ENCODE results near the gene S100A2. TPM values are rescaled to one million over a fixed set of nuclear protein-coding genes. Genes with fewer than 3 reads are reported as not detected.

Gene S100A2
- total RNA-seq, 1 donor, result 3.3 TPM

DNA sequence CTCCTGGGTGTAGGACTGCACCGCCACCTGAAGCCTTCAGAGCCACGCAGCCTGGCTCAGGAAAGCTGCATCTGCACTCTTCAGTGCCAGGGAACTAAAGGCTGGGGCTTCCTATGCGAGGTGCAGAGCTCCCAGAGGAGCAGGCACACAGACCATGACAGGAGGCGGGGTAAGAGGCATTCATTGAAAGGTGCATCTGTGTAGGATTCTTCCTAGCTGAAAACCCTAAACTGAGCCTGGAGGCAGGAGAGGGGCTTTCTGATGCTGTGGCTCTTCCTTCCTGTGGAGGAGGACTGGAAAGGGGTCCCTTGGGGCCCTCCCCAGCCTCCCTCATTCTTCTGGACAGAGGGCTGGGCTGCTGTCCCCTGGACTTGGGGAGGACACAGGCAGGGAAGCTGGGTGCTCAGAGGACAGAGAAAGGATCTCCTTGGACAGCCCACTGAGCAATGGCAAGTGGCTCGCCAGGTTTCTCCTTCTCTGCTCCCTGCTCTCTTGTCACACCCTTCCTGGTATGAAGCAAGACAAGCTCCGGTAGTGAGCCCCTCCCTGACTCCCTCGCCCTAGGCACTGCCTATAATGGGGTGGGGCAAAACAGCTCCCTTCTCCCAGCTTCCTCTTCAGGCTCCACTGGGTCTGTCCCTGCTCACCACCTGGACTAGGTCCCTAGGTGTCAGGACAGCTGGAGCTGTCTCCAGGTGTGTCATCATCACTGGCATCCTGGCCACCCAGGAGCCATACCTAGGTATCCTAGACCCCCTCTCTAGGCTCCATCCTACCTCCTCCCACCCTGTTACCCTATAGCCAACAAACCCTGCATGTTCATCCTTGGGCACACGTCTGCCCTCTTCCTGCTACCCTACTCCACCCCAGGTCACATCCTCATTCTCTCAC lies 49.9 kb downstream of the S100A2 start:
- TF ChIP-seq, protein P1, sequence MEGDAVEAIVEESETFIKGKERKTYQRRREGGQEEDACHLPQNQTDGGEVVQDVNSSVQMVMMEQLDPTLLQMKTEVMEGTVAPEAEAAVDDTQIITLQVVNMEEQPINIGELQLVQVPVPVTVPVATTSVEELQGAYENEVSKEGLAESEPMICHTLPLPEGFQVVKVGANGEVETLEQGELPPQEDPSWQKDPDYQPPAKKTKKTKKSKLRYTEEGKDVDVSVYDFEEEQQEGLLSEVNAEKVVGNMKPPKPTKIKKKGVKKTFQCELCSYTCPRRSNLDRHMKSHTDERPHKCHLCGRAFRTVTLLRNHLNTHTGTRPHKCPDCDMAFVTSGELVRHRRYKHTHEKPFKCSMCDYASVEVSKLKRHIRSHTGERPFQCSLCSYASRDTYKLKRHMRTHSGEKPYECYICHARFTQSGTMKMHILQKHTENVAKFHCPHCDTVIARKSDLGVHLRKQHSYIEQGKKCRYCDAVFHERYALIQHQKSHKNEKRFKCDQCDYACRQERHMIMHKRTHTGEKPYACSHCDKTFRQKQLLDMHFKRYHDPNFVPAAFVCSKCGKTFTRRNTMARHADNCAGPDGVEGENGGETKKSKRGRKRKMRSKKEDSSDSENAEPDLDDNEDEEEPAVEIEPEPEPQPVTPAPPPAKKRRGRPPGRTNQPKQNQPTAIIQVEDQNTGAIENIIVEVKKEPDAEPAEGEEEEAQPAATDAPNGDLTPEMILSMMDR (IDR thresholded peaks at IDR 0.05; ENCODE audit: insufficient read depth, low read length), result no peak
- no peak overlapping the region for H3K4me3 ChIP-seq (ENCODE audit: low read depth, low read length)
- DNase-seq (ENCODE audit: low read depth), result no peak

DNA sequence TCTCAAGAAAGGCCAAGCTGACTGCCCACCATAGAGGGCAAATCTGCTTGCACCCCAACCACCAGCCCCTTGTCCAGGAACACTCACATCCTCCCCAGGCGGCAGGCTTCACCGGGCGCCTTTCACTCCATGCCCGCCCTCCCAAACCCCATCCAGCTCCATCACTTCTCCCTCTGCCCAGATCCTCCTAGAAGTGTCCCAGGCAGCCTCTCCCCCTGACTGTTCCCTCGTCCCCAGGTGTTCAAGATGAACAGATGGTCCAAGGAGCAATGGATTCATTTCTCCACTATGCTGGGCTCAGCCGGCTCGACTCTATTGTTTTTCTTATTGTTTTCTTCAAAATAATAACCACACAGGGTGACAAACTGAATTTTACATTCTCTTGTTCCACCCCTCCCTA lies 52.0 kb downstream of the S100A2 start:
- no peak overlapping the region for H3K4me3 ChIP-seq (ENCODE audit: low read depth, low read length)

DNA sequence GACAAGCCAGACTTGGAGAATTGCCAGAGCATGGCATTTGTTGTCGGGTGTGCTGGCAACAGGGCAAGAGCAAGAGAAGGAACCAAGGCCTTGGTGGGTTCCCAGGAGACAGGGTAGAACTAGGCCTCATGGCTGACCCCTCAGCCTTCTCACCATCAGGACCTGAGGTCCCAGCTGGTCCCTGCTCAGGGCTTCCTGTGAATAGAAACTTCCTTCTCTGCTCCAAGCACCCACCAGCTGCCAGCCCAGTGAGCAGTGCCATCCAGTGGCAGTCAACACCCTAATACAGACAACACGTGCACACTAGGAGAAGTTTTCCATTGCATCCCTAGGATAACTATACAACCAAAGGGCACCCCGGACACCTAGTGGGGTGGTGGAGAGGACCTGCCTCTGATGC lies 52.6 kb downstream of the S100A2 start:
- no peak overlapping the region for H3K4me3 ChIP-seq (ENCODE audit: low read depth, low read length)
- no peak for DNase-seq (ENCODE audit: low read depth)
- TF ChIP-seq, protein P1 (IDR thresholded peaks at IDR 0.05; ENCODE audit: insufficient read depth, low read length), result no peak

More for the DNA sequence above, 52.0 kb downstream of the S100A2 start:
- TF ChIP-seq, protein P1 (IDR thresholded peaks at IDR 0.05; ENCODE audit: insufficient read depth, low read length), result no peak
- DNase-seq (ENCODE audit: low read depth), result no peak

Other genes starting within 250 kb of the S100A2 start
- gene PGLYRP4, start 217.0 kb downstream of the S100A2 start, total RNA-seq (ENCODE audit: low replicate concordance), result not detected in 2 replicates
- not detected in 2 replicates for gene S100A9, start 208.0 kb downstream of the S100A2 start, total RNA-seq (ENCODE audit: low replicate concordance)
- not detected in 2 replicates for gene S100A12, start 190.2 kb downstream of the S100A2 start, total RNA-seq (ENCODE audit: low replicate concordance)
- gene S100A8, start 174.8 kb downstream of the S100A2 start, total RNA-seq (ENCODE audit: low replicate concordance), result not detected in 2 replicates
- gene S100A7A, start 149.3 kb downstream of the S100A2 start, total RNA-seq (ENCODE audit: low replicate concordance), result not detected in 2 replicates
- not detected in 2 replicates for gene S100A7, start 105.2 kb downstream of the S100A2 start, total RNA-seq (ENCODE audit: low replicate concordance)
- gene S100A6, start 29.9 kb downstream of the S100A2 start, total RNA-seq (ENCODE audit: low replicate concordance), result 681 and 1,303 TPM in 2 replicates
- gene S100A5, start 24.9 kb downstream of the S100A2 start, total RNA-seq (ENCODE audit: low replicate concordance), result 0.99 TPM in 1 of 2 replicates, not detected in the other
- gene S100A4, start 20.0 kb downstream of the S100A2 start, total RNA-seq (ENCODE audit: low replicate concordance), result 203 and 585 TPM in 2 replicates
- 4.3 TPM in 1 of 2 replicates, not detected in the other for gene S100A3, start 16.6 kb downstream of the S100A2 start, total RNA-seq (ENCODE audit: low replicate concordance)
- 159 and 406 TPM in 2 replicates for gene S100A16, start 47.3 kb upstream of the S100A2 start, total RNA-seq (ENCODE audit: low replicate concordance)
- gene S100A14, start 50.5 kb upstream of the S100A2 start, total RNA-seq (ENCODE audit: low replicate concordance), result 0.18 TPM in 1 of 2 replicates, not detected in the other
- 220 and 296 TPM in 2 replicates for gene S100A13, start 61.7 kb upstream of the S100A2 start, total RNA-seq (ENCODE audit: low replicate concordance)
- gene S100A1, start 62.6 kb upstream of the S100A2 start, total RNA-seq (ENCODE audit: low replicate concordance), result 0.54 and 2.9 TPM in 2 replicates
- 26.8 and 44.6 TPM in 2 replicates for gene CHTOP, start 68.2 kb upstream of the S100A2 start, total RNA-seq (ENCODE audit: low replicate concordance)
- gene SNAPIN, start 92.9 kb upstream of the S100A2 start, total RNA-seq (ENCODE audit: low replicate concordance), result 16.7 and 68.8 TPM in 2 replicates
- 154 and 189 TPM in 2 replicates for gene ILF2, start 105.1 kb upstream of the S100A2 start, total RNA-seq (ENCODE audit: low replicate concordance)
- 1.5 and 24.0 TPM in 2 replicates for gene NPR1, start 112.8 kb upstream of the S100A2 start, total RNA-seq (ENCODE audit: low replicate concordance)
- 49.0 and 55.8 TPM in 2 replicates for gene INTS3, start 162.2 kb upstream of the S100A2 start, total RNA-seq (ENCODE audit: low replicate concordance)
- gene SLC27A3, start 209.6 kb upstream of the S100A2 start, total RNA-seq (ENCODE audit: low replicate concordance), result 11.5 and 113 TPM in 2 replicates

All from fibroblast of the aortic adventitia (primary cell).